GM18505 (cell line): ENCODE measurements around the gene MACF1.
"Not testable (repeated sequence)": the region's sequence is repeated elsewhere in the genome, so short reads cannot be mapped to it uniquely, and the experiment has no call there.

Experiments used
- ATAC-seq: cut with Tn5 transposase; IDR thresholded peaks from one replicate; pipeline ENCODE4 v1.9.1; 2021; ENCODE audit not compliant: unreplicated experiment
- POLR2A ChIP-seq: IDR thresholded peaks from 4 replicates; pipeline ENCODE4 v1.6.1; 2011; ENCODE audit warnings: borderline replicate concordance; ENCODE audit not compliant: insufficient read depth, insufficient read length; ENCODE audit errors: extremely low read depth

Gene MACF1

GRCh38 chr1:39204441-39205081 is at the start of gene MACF1:
Gene MACF1, plus strand, starts transcription at chr1:39204695. Its CDS starts 328 bp downstream, at chr1:39205023.
- peak; percentile 28 for TF ChIP-seq POLR2A
- no peak for ATAC-seq

- no peak for ATAC-seq
- no peak for TF ChIP-seq POLR2A
These were observed 47.2 kb upstream of the MACF1 start for GRCh38 chr1:39157304-39157703.

- ATAC-seq, result no peak
- TF ChIP-seq POLR2A, result no peak
These were observed 46.0 kb upstream of the MACF1 start for GRCh38 chr1:39158327-39159086.

- no peak for ATAC-seq
- no peak for TF ChIP-seq POLR2A
These were observed 45.1 kb upstream of the MACF1 start for GRCh38 chr1:39159224-39160036.

GRCh38 chr1:39160703-39161102 is 43.8 kb upstream of the MACF1 start:
- ATAC-seq, result no peak
- TF ChIP-seq POLR2A, result no peak

- ATAC-seq, result not testable (repeated sequence)
These were observed 42.7 kb upstream of the MACF1 start for GRCh38 chr1:39161811-39162210.

GRCh38 chr1:39163469-39163868 is 41.0 kb upstream of the MACF1 start:
- no peak for ATAC-seq
- no peak for TF ChIP-seq POLR2A

- TF ChIP-seq POLR2A, result no peak
- no peak for ATAC-seq
These were observed 40.2 kb upstream of the MACF1 start for GRCh38 chr1:39164256-39164655.

- no peak for TF ChIP-seq POLR2A
- ATAC-seq, result no peak
These were observed 39.4 kb upstream of the MACF1 start for GRCh38 chr1:39165049-39165448.

GRCh38 chr1:39165488-39165887 is 39.0 kb upstream of the MACF1 start:
- no peak for TF ChIP-seq POLR2A
- no peak for ATAC-seq

GRCh38 chr1:39167632-39168209 is 36.8 kb upstream of the MACF1 start:
- ATAC-seq, result no peak

GRCh38 chr1:39168301-39169080 is 36.0 kb upstream of the MACF1 start:
- no peak for ATAC-seq

More at GRCh38 chr1:39167632-39168209, 36.8 kb upstream of the MACF1 start:
- no peak for TF ChIP-seq POLR2A

More at GRCh38 chr1:39168301-39169080, 36.0 kb upstream of the MACF1 start:
- TF ChIP-seq POLR2A, result no peak
